H9 (cell line): Measurements from ENCODE around the gene RPL27. TPM values are rescaled to one million over a fixed set of nuclear protein-coding genes. Genes with fewer than 3 reads are reported as not detected.

Experiments used
- DNase-seq: peaks from one replicate; pipeline ENCODE4 v3.0.0-alpha.2; 2017
- H2AFZ ChIP-seq: one replicate; pipeline ENCODE4 v1.6.1; 2013; ENCODE audit warnings: mild to moderate bottlenecking, low read length, control low read depth, moderate library complexity
- H2AK5ac ChIP-seq: 2 replicates; pipeline ENCODE4 v1.6.1; 2013; ENCODE audit warnings: low read length, control low read depth, mixed read lengths; ENCODE audit not compliant: insufficient read length
- H2BK120ac ChIP-seq: one replicate; pipeline ENCODE4 v1.6.1; 2013; ENCODE audit warnings: low read depth, mild to moderate bottlenecking, low read length, control low read depth, inconsistent platforms; ENCODE audit not compliant: poor library complexity, severe bottlenecking
- H2BK12ac ChIP-seq: 2 replicates; pipeline ENCODE4 v1.6.1; 2013; ENCODE audit warnings: low read length, control low read depth, mixed read lengths, low read depth; ENCODE audit not compliant: insufficient read length
- H2BK15ac ChIP-seq: 2 replicates; pipeline ENCODE4 v1.6.1; 2013; ENCODE audit warnings: low read depth, low read length, control low read depth
- H2BK20ac ChIP-seq: one replicate; pipeline ENCODE4 v1.6.1; 2013; ENCODE audit warnings: low read depth, mild to moderate bottlenecking, low read length, control low read depth, inconsistent platforms; ENCODE audit not compliant: poor library complexity, severe bottlenecking
- H2BK5ac ChIP-seq: 2 replicates; pipeline ENCODE4 v1.6.1; 2013; ENCODE audit warnings: low read length, control low read depth, mixed read lengths; ENCODE audit not compliant: insufficient read length
- H3K14ac ChIP-seq: 2 replicates; pipeline ENCODE4 v1.6.1; 2013; ENCODE audit warnings: low read length, control low read depth; ENCODE audit not compliant: insufficient read depth
- H3K18ac ChIP-seq: 2 replicates; pipeline ENCODE4 v1.6.1; 2013; ENCODE audit warnings: low read depth, mild to moderate bottlenecking, mixed read lengths, low read length, control low read depth; ENCODE audit not compliant: insufficient read length
- H3K23ac ChIP-seq: 2 replicates; pipeline ENCODE4 v1.6.1; 2013; ENCODE audit warnings: low read length, control low read depth, mixed read lengths, low read depth; ENCODE audit not compliant: insufficient read length
- H3K23me2 ChIP-seq: 2 replicates; pipeline ENCODE4 v1.6.1; 2013; ENCODE audit warnings: low read depth, mild to moderate bottlenecking, mixed read lengths, low read length, control low read depth; ENCODE audit not compliant: insufficient read length, poor library complexity, severe bottlenecking
- H3K27ac ChIP-seq: 2 replicates; pipeline ENCODE4 v1.5.1; 2013; ENCODE audit warnings: low read length, control low read depth, mixed read lengths, low read depth; ENCODE audit not compliant: insufficient read length
- H3K27me3 ChIP-seq: 2 replicates; pipeline ENCODE4 v1.6.1; 2013; ENCODE audit warnings: low read length, control low read depth, inconsistent platforms; ENCODE audit not compliant: insufficient read depth
- H3K4ac ChIP-seq: 2 replicates; pipeline ENCODE4 v1.6.1; 2013; ENCODE audit warnings: low read depth, mild to moderate bottlenecking, control low read depth, inconsistent platforms, low read length, moderate library complexity
- H3K4me1 ChIP-seq: 2 replicates; pipeline ENCODE4 v1.6.1; 2013; ENCODE audit warnings: low read length, control low read depth, inconsistent platforms; ENCODE audit not compliant: insufficient read depth
- H3K4me2 ChIP-seq: 2 replicates; pipeline ENCODE4 v1.6.1; 2013; ENCODE audit warnings: low read length, control low read depth, mixed read lengths; ENCODE audit not compliant: insufficient read length, insufficient read depth
- H3K56ac ChIP-seq: 2 replicates; pipeline ENCODE4 v1.6.1; 2013; ENCODE audit warnings: low read depth, mild to moderate bottlenecking, mixed read lengths, low read length, control low read depth; ENCODE audit not compliant: insufficient read length
- H3K79me1 ChIP-seq: 2 replicates; pipeline ENCODE4 v1.6.1; 2013; ENCODE audit warnings: low read depth, mild to moderate bottlenecking, moderate library complexity, low read length, control low read depth, inconsistent platforms; ENCODE audit not compliant: insufficient read depth, poor library complexity, severe bottlenecking
- H3K79me2 ChIP-seq: 2 replicates; pipeline ENCODE4 v1.6.1; 2013; ENCODE audit warnings: low read length, control low read depth, inconsistent platforms; ENCODE audit not compliant: insufficient read depth
- H3K9ac ChIP-seq: 2 replicates; pipeline ENCODE4 v1.6.1; 2013; ENCODE audit warnings: low read length, control low read depth, mixed read lengths; ENCODE audit not compliant: insufficient read length; ENCODE audit errors: extremely low read depth
- H3K9me3 ChIP-seq: one replicate; pipeline ENCODE4 v1.6.1; 2013; ENCODE audit warnings: low read depth, low read length, inconsistent platforms; ENCODE audit not compliant: control insufficient read depth
- H3T11ph ChIP-seq: one replicate; pipeline ENCODE4 v1.6.1; 2013; ENCODE audit warnings: mild to moderate bottlenecking, low read length, control low read depth, inconsistent platforms
- H4K20me1 ChIP-seq: one replicate; pipeline ENCODE4 v1.6.1; 2013; ENCODE audit not compliant: control insufficient read depth, insufficient read length, insufficient read depth
- H4K5ac ChIP-seq: 2 replicates; pipeline ENCODE4 v1.6.1; 2013; ENCODE audit warnings: low read depth, mild to moderate bottlenecking, mixed read lengths, low read length, control low read depth; ENCODE audit not compliant: insufficient read length
- H4K8ac ChIP-seq: replicated peaks from 2 replicates; pipeline ENCODE4 v1.6.1; 2013; ENCODE audit warnings: low read length, control low read depth, mixed read lengths, low read depth; ENCODE audit not compliant: insufficient read length
- H4K91ac ChIP-seq: 2 replicates; pipeline ENCODE4 v1.6.1; 2013; ENCODE audit warnings: low read depth, mild to moderate bottlenecking, moderate library complexity, mixed read lengths, low read length, control low read depth; ENCODE audit not compliant: insufficient read length
- H3K27ac Mint-ChIP-seq, 3 experiments: 2 replicates in 2 of 3; 3 replicates in 1 of 3; pipeline ENCODE4 v1.8.0; 2020 to 2021; ENCODE audit warnings: mixed read lengths in 3 of 3, mild to moderate bottlenecking in 1 of 3, moderate library complexity in 1 of 3
- H3K27me3 Mint-ChIP-seq: 2 replicates; pipeline ENCODE4 v1.8.0; 2021; ENCODE audit warnings: low read depth, mild to moderate bottlenecking, moderate library complexity, mixed read lengths
- H3K36me3 Mint-ChIP-seq, 3 experiments: 2 replicates in 2 of 3; 3 replicates in 1 of 3; pipeline ENCODE4 v1.8.0; 2020 to 2021; ENCODE audit warnings: low read depth in 3 of 3, mixed read lengths in 3 of 3; ENCODE audit not compliant: insufficient read depth in 1 of 3
- H3K4me1 Mint-ChIP-seq, 2 experiments: 2 replicates each; pipeline ENCODE4 v1.8.0; 2020; ENCODE audit warnings: mixed read lengths in 2 of 2
- H3K4me3 Mint-ChIP-seq, 2 experiments: 2 replicates in 1 of 2; 3 replicates in 1 of 2; pipeline ENCODE4 v1.8.0; 2020 to 2021; ENCODE audit warnings: mild to moderate bottlenecking in 2 of 2, mixed read lengths in 2 of 2, moderate library complexity in 1 of 2
- H3K9me3 Mint-ChIP-seq, 2 experiments: 2 replicates in 1 of 2; 3 replicates in 1 of 2; pipeline ENCODE4 v1.8.0; 2020; ENCODE audit warnings: mild to moderate bottlenecking in 2 of 2, mixed read lengths in 2 of 2, moderate library complexity in 1 of 2
- WGBS: extraction: QIAGEN DNeasy Blood & Tissue Kit; methylation state at CpG from one replicate; pipeline ENCODE4 v1.1.7; 2013; ENCODE audit warnings: missing lambda C conversion rate, low lambda C conversion rate, mixed read lengths; ENCODE audit not compliant: insufficient read length; ENCODE audit errors: extremely low coverage; 5-methylcytosine and 5-hydroxymethylcytosine counted together
- total RNA-seq: library from RNA; stranded (reverse); gene quantifications from 2 replicates; pipeline ENCODE4 v1.2.1, GENCODE V29; 2021
- TF ChIP-seq, protein P1 (sequence below): fragments of 200-600 bp; sonication (generic); conservative IDR thresholded peaks from 3 replicates; pipeline ENCODE4 v1.8.0; 2021; ENCODE audit warnings: antibody characterized with exemption, mild to moderate bottlenecking

RPL27 gene
- total RNA-seq, 1 experiment from 2014 or later: 1,514 TPM

- no peak overlapping the region for H3K4me3 Mint-ChIP-seq
- H3K36me3 Mint-ChIP-seq: peaks cover 0 to 17% (median 11%) of the 10 kb centered on the region in 3 experiments; a peak in 6 of 7 replicates
- H3T11ph ChIP-seq: no peak overlapping the region
- H4K91ac ChIP-seq: no peak overlapping the region
- peaks cover 24 to 39% of the 10 kb centered on the region in 2 experiments for H3K4me1 Mint-ChIP-seq
- H3K27me3 Mint-ChIP-seq: no peaks in the 10 kb centered on the region
- no peak for DNase-seq
- no peak overlapping the region for H3K14ac ChIP-seq
- no peak overlapping the region for H3K4ac ChIP-seq
- no peaks in the 10 kb centered on the region for H3K4me1 ChIP-seq
- H3K27me3 ChIP-seq: no peaks in the 10 kb centered on the region
- H3K27ac ChIP-seq: no peak overlapping the region
- no peak overlapping the region for H3K4me2 ChIP-seq
- H3K56ac ChIP-seq: no peak overlapping the region
- H3K9ac ChIP-seq: no peak overlapping the region
- no peak overlapping the region for H3K27ac Mint-ChIP-seq
- H2AFZ ChIP-seq: no peak overlapping the region
- H3K9me3 Mint-ChIP-seq: no peaks in the 10 kb centered on the region
- H2BK20ac ChIP-seq: no peak overlapping the region
- H3K79me1 ChIP-seq: no peaks in the 10 kb centered on the region
- no peak overlapping the region for H3K23ac ChIP-seq
- H2BK15ac ChIP-seq: no peak overlapping the region
- H3K9me3 ChIP-seq: no peaks in the 10 kb centered on the region
- H3K23me2 ChIP-seq: no peaks in the 10 kb centered on the region
- no peak overlapping the region for H4K5ac ChIP-seq
- H4K8ac ChIP-seq: no peak overlapping the region
- WGBS: no CpG with 5 or more reads among the region's 5 CpGs
- no peaks in the 10 kb centered on the region for H4K20me1 ChIP-seq
- H2BK120ac ChIP-seq: no peak overlapping the region
- H3K18ac ChIP-seq: no peak overlapping the region
- no peak overlapping the region for H2AK5ac ChIP-seq
- TF ChIP-seq, protein P1, sequence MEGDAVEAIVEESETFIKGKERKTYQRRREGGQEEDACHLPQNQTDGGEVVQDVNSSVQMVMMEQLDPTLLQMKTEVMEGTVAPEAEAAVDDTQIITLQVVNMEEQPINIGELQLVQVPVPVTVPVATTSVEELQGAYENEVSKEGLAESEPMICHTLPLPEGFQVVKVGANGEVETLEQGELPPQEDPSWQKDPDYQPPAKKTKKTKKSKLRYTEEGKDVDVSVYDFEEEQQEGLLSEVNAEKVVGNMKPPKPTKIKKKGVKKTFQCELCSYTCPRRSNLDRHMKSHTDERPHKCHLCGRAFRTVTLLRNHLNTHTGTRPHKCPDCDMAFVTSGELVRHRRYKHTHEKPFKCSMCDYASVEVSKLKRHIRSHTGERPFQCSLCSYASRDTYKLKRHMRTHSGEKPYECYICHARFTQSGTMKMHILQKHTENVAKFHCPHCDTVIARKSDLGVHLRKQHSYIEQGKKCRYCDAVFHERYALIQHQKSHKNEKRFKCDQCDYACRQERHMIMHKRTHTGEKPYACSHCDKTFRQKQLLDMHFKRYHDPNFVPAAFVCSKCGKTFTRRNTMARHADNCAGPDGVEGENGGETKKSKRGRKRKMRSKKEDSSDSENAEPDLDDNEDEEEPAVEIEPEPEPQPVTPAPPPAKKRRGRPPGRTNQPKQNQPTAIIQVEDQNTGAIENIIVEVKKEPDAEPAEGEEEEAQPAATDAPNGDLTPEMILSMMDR: no peak
- no peak overlapping the region for H2BK12ac ChIP-seq
- no peak overlapping the region for H2BK5ac ChIP-seq
- no peaks in the 10 kb centered on the region for H3K79me2 ChIP-seq
Measured at GRCh38 chr17:43010667-43011308, 12.6 kb downstream of the RPL27 start.
